GM21786 (cell line): Measurements from ENCODE around the gene CEP135.

Experiments
- ATAC-seq: cut with Tn5 transposase; IDR thresholded peaks from one replicate; pipeline ENCODE4 v1.9.1; 2021; ENCODE audit not compliant: unreplicated experiment

Gene CEP135

DNA sequence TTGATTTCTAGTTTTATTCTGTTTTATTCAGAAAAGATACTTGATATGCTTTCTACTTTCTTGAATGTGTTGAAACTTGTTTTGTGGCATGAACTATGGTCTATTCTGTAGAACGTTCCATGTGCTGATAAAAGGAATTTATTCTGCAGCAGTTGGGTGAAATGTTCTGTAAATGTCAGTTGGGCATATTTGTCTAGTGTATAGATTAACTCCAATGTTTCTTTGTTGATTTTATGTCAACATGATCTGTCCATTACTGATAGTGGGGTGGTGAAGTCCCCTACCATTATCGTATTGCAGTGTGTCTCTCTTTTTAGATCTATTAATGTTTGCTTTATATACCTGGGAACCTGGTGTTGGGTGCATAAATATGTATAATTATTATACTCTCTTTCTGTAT lies 55.5 kb downstream of the CEP135 start:
- no peak for ATAC-seq

DNA sequence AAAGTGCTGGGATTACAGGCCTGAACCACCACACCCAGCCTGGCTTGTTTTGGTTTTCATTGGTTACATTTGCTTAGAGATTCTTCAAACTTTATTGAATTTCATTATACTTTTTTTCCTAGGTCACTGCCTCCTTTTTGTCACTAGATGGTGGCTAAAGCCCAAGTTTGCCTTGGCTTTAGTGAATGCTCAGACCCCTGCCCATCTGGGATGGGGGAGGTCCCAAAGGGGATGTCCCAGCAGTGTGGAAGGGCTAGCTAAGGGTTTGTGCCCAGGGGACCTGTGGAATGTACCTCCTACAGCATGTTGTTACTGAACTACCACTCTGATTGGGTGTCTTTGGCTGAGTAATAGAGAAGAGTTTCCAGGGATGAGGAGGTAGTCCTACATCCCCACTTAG lies 58.4 kb downstream of the CEP135 start:
- no peak for ATAC-seq

DNA sequence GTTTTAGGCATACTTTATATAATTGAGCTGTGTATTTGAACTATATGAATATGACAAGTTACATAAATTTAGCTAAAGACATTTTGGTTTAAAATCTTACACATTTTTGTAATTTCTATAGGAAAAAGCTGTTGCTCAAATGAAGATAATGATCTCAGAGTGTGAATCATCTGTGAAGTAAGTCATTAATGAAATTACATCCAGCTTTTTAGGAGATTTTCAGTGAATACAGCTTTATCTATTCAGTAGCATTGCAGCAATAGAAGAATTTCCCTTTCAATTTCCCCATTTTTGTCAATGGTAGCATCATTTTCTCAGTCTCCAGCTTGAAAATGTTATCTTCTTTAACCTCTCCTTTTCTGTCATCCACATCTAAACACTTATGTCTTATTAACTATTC lies 59.5 kb downstream of the CEP135 start:
- no peak for ATAC-seq

DNA sequence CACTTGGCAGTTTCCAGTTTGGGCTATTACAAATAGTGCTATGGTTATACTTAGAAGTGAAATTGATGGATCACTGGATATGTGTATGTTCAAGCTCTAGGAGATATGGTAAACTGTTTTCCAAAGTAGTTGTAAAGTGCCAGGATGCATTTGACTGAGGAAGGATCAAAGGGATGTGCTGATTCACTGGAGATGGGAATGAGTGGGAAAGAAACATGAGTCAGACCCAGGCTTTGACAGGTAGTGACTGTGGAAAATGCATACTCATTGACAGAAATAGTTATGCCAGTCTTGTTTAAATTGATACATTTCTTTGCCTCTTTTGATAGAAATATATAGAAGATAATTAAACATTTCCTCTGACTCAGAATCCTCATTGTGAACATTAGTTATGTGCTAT lies 77.9 kb downstream of the CEP135 start:
- ATAC-seq: no peak

DNA sequence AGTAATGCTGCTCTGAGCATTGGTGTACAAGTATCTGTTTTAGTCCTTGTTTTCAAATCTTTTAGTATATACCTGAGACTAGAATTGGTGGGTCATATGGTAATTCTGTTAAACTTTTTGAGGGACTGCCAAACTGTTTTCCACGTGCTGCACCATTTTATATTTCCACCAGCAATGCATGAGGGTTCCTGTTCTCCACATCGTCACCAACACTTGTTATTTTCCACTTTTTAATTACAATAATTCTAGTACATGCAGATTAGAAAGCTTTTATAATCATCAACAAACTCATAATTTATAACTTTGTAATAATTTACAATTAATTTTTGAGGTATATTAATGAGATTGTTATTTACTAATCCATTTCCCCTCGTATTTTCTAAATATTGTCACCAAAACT lies 79.4 kb downstream of the CEP135 start:
- ATAC-seq: no peak

DNA sequence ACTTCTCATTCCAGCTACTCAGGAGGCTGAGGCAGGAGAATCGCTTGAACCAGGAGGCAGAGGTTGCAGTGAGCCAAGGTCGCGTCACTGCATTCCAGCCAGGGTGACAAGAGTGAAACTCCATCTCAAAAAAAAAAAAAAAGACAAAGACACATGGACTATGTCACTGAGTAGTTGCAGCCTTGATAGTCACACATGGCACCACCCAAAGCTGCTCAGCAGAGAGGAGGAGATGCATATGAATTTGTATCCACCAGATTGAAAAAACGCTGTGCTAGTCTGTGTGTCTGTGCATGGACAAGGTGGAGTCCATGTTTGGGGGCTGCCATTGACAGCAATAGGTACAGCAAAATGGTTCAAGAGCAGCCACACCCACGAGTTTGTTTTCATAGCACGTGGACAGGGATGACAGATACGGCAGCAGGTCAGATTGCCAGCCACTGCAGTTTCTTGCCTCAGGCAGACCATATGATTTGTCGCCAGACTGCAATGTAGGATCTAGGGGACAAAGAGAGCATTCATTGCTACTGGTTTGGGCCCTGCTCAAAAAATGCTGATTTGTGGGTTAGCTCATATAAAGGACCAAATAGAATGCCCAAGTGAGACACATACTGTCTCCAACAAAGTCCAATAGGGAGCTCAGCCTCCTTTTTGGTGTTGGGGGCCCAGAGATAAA lies 89.9 kb downstream of the CEP135 start:
- ATAC-seq: no peak

DNA sequence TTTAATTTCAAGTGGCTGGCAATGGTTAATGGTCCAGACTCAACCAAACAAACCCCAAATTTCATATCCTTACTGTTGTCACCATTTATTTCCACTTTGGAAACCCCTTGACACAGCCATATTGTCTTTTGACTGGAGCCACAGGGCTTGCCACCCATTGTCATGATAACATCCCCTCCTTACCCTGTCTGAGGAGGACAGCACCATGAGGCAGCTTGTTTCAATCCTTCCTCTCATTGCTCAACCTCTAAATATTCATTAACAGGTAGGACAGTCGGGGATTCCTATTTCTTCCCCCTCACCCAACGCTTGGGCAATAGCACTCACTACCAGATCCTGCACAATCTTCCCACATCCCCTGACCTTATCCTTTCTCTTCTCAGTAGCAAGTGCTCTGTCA lies 92.1 kb downstream of the CEP135 start:
- ATAC-seq: no peak

DNA sequence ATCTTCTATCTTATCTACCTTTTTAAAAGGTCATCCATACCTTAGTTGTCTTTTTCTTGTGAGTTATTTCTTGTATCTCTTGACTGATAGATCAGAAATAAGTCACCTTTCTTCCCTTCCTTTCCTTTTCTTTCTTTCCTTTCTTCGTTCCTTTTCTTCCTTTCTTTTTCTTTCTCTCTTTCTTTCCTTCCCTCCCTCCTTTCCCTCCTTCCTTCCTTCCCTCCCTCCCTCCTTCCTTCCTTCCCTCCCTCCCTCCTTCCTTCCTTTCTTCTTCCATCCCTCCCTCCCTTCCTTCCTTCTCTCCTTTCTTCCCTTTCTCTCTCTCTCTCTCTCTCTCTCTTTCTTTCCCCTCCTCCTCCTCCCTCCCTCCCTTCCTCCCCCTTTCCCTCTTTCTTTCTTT lies 93.5 kb downstream of the CEP135 start:
- no peak for ATAC-seq

DNA sequence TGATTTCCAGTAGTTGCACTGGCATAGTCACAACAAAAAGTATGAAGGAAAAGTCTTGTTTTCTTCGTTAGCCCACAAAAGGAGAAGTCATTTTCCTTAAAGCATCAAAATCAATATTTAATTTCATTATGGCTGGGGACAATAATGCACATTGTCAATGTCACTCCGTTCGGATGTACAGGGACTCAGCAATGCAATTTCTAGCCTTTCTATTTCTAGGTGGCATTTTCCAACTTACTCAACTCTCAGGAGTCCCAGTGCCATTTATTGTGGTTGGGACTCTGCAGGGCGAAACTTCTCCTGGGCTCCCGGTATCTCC lies 99.6 kb downstream of the CEP135 start:
- ATAC-seq: no peak

DNA sequence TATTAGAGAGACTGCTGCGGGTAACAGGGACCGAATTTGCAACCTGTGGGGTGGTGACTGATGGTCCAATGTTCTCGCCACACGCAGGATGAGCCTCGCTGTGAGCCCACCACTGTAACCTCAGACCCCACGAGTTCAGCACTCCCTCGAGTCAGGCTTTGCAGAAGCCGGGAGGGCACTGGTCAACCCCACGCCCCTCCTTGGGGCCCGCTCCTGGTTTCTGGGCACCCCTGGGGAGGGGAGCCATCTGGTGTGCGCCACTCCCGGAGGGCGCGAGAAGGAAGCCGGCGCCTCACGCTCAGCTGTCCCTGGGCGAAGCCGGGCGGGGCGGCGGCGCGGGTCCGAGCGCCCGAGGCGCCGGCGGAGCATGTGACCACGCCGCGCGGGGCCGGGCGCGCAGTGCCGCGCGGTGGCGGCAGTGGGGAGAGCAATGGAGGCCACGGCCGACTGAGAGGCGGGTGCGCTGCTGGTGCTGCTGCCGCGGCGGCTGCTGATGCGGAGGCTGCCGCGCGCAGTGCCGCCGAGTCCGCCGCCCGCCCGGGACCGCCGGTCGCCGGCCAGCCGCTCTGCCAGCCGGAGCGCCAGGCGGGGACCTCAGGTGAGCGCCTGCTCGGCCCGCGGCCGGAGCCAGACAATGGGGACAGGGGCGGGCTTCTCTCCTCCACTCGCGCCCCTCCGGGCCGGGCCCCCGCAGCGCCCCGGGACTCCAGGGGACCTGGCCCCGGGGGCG lies 100.1 kb downstream of the CEP135 start:
- ATAC-seq: peak; percentile 93

DNA sequence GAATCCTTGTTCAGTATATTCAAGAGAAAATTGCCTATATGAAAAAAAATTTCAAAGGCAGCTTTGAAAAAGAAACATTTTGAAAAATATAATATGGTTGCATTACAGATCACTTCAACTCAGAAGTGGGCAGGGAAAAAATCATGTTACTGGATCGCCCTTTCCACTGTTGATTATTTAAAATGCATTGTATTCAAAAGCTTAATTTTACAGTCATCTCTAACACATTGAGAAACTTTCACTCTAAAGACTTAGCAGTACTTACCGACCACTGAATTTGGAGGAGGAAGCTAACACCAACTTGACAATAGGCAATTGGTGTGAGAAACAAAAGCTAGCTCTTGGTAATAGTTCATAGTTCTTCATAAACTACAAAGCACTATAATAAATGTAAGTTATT lies 101.9 kb downstream of the CEP135 start:
- ATAC-seq: no peak

DNA sequence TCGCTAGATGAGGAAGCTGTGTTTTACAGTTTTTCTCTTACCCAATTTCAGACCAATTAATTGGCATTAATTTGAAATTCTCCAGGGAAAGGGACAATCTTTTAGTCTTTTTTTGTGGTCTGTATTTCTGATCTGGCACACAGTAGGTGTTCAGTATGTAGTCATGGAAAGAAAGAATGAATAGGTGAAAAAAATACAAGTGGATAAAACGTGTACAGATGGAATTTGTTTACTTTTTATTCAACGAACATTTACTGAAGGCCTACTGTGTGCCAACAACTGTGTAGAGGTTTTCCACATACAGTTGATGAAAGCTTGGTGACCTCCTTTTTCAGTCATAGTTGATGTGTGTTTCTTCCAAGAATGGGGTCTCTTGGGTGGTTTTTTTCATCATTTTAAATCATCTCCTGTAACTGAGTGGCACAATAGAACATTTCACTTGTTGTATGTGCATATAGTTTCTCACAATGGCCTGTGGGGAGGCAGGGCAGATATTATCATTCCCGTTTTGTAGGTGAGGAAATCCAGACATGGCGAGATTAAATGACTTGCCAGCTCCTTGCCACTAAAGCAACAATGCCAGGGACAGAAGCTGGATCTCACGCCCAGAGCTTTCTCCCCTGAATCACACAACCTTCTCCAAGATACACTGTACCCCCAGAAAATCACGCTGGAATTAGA lies 102.4 kb downstream of the CEP135 start:
- ATAC-seq: no peak

DNA sequence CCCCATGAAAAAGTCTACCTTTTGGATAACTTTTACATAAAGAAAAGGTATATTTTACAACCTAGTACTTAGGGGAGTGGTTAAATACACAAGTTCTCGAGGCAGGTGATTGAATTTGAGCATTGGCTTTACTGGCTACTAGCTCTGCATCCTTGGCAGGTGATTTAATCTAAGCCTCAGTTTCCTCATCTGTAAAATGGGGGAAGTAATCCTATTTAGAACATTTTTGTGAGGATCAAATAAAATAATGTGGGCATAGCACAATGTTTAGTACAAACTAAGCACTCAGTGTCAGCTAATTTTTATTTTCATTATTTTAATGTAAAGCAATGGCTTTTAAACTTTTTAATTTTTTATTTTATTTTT lies 102.9 kb downstream of the CEP135 start:
- no peak for ATAC-seq

DNA sequence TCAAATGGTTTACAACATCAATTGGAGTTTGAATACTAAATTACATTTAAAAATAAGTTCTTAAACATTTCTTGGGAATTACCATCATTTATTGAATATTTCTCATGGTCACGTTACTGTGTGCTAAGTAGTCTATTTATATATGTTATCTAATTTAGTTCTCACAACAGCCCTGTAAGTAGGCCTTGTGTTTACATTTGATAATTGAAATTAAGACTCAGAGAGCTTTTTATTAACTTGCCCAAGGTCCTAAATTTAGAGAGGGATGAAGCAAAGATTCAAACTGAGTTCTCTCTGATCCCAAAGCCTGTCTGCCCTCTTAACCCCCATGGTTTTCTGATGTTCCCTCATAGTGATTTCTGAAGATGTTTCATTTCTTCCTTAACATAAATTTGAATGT lies 103.7 kb downstream of the CEP135 start:
- no peak for ATAC-seq

DNA sequence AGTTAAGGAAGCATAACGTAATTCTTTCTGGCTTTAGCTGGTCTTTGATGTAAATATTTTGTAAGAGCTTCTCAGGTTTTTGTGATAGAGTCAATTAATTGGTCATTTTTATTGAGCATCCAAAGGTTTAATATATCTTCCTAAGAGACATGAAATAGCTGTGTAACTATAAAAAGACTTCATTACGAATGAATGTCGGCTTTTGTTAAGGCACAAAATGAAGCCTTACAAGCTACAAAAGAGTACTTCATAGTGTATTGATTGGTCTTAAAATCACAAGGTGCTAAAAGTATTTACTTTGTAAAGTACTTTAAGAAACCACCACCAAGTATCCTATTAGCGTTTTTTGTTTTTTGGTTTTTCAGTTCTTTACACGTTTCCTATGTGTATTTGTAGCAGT lies 104.2 kb downstream of the CEP135 start:
- ATAC-seq: no peak

DNA sequence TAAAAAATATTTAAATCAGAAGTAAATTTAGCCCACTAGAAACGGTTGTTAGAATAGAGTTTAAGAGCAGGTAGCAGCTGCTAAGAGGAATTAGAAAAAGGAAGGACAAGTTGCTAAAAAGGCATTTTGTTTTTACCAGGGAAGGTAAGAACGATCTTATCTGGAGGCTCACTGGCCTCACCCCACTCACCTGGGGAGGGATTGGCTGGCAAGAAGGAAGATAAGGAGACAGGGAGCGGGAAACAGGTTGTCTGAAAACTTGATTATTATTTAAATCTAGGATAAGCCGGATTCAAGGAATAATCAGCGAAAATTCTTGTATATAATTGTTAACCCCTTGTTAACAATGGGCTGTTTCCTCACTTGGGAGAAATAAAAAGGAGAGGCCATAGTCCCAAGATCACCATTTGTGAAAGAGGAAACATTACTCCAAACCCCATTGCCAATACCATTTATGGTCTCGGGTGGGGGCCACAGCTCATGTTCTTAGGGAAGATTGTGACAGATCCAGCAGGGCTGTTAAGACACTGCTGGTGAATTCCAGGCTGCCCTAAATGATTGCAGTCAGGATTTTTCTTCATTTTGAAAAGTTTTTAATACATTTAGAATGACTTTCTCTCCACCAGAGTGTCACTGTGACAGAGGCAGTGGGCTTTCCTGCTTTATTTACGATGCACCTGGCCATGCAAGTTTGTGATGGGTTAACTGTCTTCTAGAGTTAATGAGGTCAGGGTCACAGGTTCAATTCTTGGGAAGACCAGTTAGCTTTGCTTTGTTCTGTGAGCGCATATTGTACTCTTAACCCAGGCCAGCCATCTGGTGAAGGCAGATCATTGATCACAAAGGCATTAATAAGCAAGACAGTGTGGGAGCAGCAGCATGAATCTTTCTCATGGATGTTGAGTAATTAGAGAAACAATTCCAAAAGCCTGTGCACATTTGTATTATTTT lies 106.6 kb downstream of the CEP135 start:
- ATAC-seq: no peak

DNA sequence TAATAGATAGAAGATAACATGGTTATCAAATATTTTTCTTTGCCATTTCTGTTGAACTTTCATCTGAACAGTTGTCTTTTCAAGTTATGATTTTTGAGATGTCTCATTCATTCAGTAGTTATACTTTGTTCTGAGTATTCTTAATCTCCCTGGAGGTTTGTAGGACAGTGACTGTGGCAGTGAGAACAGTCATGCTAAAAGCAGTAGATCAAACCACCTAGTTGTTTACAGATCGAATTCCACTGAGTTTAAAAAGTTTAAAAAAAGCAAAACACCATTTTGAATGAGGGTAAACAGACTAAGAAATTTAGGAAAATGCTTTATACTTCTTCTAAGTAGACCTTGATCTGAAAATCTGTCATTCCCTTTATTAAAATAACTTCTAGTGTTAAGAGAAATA lies 107.2 kb downstream of the CEP135 start:
- no peak for ATAC-seq

DNA sequence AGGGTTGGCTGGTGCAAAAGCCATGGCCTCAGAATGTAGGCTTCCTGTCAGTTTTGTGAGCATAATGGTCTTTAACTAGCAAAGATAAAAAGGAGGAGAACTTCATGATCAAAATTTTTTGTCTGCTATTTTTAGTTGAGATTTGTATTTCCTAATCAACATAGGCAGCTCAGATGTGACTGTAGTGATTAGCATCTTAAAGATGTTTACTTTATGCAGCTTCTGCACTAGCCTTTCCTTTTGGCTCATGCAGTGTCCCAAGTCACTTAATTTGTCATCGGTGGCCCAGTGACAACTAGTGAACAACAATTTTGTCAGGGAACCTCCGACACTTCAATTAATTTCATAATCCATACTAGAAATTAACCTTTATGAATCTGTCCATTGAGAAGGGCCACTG lies 109.8 kb downstream of the CEP135 start:
- ATAC-seq: no peak

DNA sequence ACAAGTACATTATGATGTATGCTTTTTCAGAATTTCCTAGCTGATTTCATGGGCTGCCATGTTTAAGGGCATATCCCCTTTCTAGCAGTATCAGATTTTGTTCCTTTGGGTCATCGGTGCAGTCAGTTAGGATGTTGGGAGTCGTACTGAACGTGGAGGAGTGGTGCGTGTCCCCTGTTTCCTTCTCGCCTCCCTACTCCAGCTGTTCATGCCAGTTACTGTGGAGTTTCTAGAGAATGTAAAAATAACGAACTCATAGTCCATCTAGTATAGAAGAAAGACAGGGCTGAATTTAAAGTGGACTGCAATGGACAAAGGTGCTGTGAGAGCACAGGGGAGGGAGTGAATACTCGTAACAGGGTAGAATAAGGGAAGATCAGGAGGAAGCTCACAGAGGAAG lies 111.3 kb downstream of the CEP135 start:
- no peak for ATAC-seq

DNA sequence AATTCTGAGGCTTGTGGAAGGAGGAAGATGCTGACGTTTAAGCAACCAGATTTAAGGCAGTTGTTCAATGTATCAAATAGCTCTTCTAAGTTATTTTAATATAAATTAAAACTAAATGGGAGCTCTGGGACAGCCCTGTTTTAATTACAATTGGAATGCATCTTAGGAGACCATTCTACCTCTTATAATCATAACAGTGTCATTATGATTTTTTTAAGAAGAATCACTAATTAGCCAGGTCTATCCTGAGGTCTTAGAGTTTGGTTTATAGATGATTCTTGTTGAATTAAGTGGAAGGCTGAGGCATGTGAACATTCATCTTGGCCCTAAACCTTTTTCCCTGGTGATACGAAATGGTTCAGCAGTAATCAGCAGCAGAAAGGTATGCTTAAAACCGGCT lies 113.4 kb downstream of the CEP135 start:
- ATAC-seq: no peak

DNA sequence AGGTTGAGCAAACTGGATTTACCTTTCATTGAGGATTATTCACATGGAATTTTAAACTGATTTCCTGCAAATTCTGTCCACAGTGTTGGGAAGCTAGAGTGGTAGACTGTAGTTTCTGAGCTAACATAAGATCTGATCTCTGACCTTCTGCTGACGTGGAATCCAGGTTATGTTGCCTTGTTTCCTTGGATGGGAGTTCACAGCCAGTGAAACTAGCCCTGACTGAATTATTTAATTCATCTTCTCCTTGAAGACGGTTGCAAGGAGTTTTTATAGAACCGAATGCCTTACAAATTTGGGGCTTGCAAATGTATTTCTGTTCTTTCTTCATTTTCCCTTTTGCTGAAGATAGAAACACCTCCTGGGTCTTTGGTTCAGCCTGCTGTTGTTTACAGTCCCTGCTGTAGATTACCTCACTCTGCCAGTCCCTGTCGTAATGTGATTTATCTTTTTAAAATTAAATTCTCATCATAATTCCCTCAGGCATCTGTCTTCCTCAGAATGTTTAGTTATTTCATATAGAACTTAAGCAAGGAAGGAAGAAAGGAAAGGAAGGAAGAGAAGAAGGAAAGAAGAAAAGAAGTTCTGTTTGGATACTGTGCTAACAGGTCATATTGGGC lies 113.9 kb downstream of the CEP135 start:
- no peak for ATAC-seq
